Measurements from ENCODE around the gene EZH2. TPM values are rescaled to one million over a fixed set of nuclear protein-coding genes. Genes with fewer than 3 reads are reported as not detected.

Gene EZH2
- total RNA-seq (2014; rRNA removed; shearing (Covaris generic)): 35.4 and 39.5 TPM in 2 replicates

GRCh38 chr7:148884049-148884298 is at the start of gene EZH2:
TSS of gene EZH2 (minus strand) at chr7:148884291. CDS start at chr7:148847298, 36,993 bp downstream.
- no peak for DNase-seq (ENCODE audit: low spot score)

GRCh38 chr7:148931470-148931869 is 47.4 kb upstream of the EZH2 start:
- no peak for DNase-seq (ENCODE audit: low spot score)

GRCh38 chr7:148930335-148930734 is 46.2 kb upstream of the EZH2 start:
- no peak for DNase-seq (ENCODE audit: low spot score)

GRCh38 chr7:148929176-148929575 is 45.1 kb upstream of the EZH2 start:
- DNase-seq (ENCODE audit: low spot score): no peak

GRCh38 chr7:148927123-148928045 is 43.3 kb upstream of the EZH2 start:
- no peak for DNase-seq (ENCODE audit: low spot score)

GRCh38 chr7:148925836-148926235 is 41.7 kb upstream of the EZH2 start:
- DNase-seq (ENCODE audit: low spot score): no peak

- no peak for DNase-seq (ENCODE audit: low spot score)
Measured at GRCh38 chr7:148924011-148924410, 39.9 kb upstream of the EZH2 start.

- no peak for DNase-seq (ENCODE audit: low spot score)
Measured at GRCh38 chr7:148921806-148922205, 37.7 kb upstream of the EZH2 start.

GRCh38 chr7:148921189-148921588 is 37.1 kb upstream of the EZH2 start:
- DNase-seq (ENCODE audit: low spot score): peak; percentile 9

- no peak for DNase-seq (ENCODE audit: low spot score)
Measured at GRCh38 chr7:148919859-148920258, 35.8 kb upstream of the EZH2 start.

GRCh38 chr7:148918058-148918596 is 34.0 kb upstream of the EZH2 start:
- no peak for DNase-seq (ENCODE audit: low spot score)

GRCh38 chr7:148916186-148916585 is 32.1 kb upstream of the EZH2 start:
- DNase-seq (ENCODE audit: low spot score): peak; percentile 37

GRCh38 chr7:148915211-148915610 is 31.1 kb upstream of the EZH2 start:
- no peak for DNase-seq (ENCODE audit: low spot score)

GRCh38 chr7:148914208-148914777 is 30.2 kb upstream of the EZH2 start:
- DNase-seq (ENCODE audit: low spot score): peak; percentile 69

- no peak for DNase-seq (ENCODE audit: low spot score)
Measured at GRCh38 chr7:148912758-148913541, 28.9 kb upstream of the EZH2 start.

GRCh38 chr7:148912151-148912550 is 28.1 kb upstream of the EZH2 start:
- DNase-seq (ENCODE audit: low spot score): no peak

- DNase-seq (ENCODE audit: low spot score): no peak
Measured at GRCh38 chr7:148911626-148912025, 27.5 kb upstream of the EZH2 start.

GRCh38 chr7:148909568-148909967 is 25.5 kb upstream of the EZH2 start:
- DNase-seq (ENCODE audit: low spot score): no peak

- no peak for DNase-seq (ENCODE audit: low spot score)
Measured at GRCh38 chr7:148906707-148907498, 22.8 kb upstream of the EZH2 start.

GRCh38 chr7:148905093-148905666 is 21.1 kb upstream of the EZH2 start:
- no peak for DNase-seq (ENCODE audit: low spot score)

GRCh38 chr7:148903504-148903903 is 19.4 kb upstream of the EZH2 start:
- DNase-seq (ENCODE audit: low spot score): no peak

Measured in A172 (cell line).